Fibroblast of lung (primary cell): ENCODE measurements around the gene ODF2. TPM values are rescaled to one million over a fixed set of nuclear protein-coding genes. Genes with fewer than 3 reads are reported as not detected.

Source experiments
- DNase-seq, 2 donors: peaks; one replicate each; pipeline versions ENCODE4 v3.0.0 to v3.0.0-alpha.2; 2010; ENCODE audit warnings: low read depth in 2 of 2
- H2AFZ ChIP-seq: 2 replicates; pipeline ENCODE4 v1.5.1; 2012; ENCODE audit warnings: low read length, control low read depth, inconsistent platforms
- H3K27ac ChIP-seq: 2 replicates; pipeline ENCODE4 v1.5.1; 2011; ENCODE audit warnings: low read length, control low read depth; ENCODE audit not compliant: insufficient read depth
- H3K27me3 ChIP-seq: 2 replicates; pipeline ENCODE4 v1.5.1; 2011; ENCODE audit warnings: mild to moderate bottlenecking, low read length; ENCODE audit not compliant: control insufficient read depth, insufficient read depth
- H3K36me3 ChIP-seq: 2 replicates; pipeline ENCODE4 v1.5.1; 2011; ENCODE audit warnings: low read length; ENCODE audit not compliant: control insufficient read depth, insufficient read depth
- H3K4me1 ChIP-seq: 2 replicates; pipeline ENCODE4 v1.5.1; 2011; ENCODE audit warnings: low read length; ENCODE audit not compliant: control insufficient read depth, insufficient read depth; ENCODE audit errors: extremely low read depth
- H3K4me2 ChIP-seq: 2 replicates; pipeline ENCODE4 v1.5.1; 2011; ENCODE audit warnings: low read length, control low read depth; ENCODE audit not compliant: insufficient read depth; ENCODE audit errors: extremely low read depth
- H3K4me3 ChIP-seq, 4 experiments: fragments of 200-600 bp in 1 of 4; sonication (generic) in 1 of 4; replicated peaks in 1 of 4; 2 replicates each; pipeline ENCODE4 v1.5.1; 2011 to 2016; ENCODE audit warnings: low read length in 4 of 4, low read depth in 3 of 4, mild to moderate bottlenecking in 3 of 4, control low read depth in 2 of 4, inconsistent platforms in 1 of 4, mixed read lengths in 1 of 4; ENCODE audit not compliant: insufficient read depth in 1 of 4; ENCODE audit errors: control extremely low read depth in 1 of 4
- H3K79me2 ChIP-seq: 2 replicates; pipeline ENCODE4 v1.5.1; 2012; ENCODE audit warnings: mild to moderate bottlenecking, low read length, inconsistent platforms; ENCODE audit not compliant: control insufficient read depth, insufficient read depth
- H3K9ac ChIP-seq: 2 replicates; pipeline ENCODE4 v1.5.1; 2011; ENCODE audit warnings: mild to moderate bottlenecking, low read length, control low read depth; ENCODE audit not compliant: insufficient read depth
- H3K9me3 ChIP-seq: 2 replicates; pipeline ENCODE4 v1.5.1; 2012; ENCODE audit warnings: low read depth, low read length; ENCODE audit not compliant: control insufficient read depth, insufficient read depth
- H4K20me1 ChIP-seq: 2 replicates; pipeline ENCODE4 v1.5.1; 2011; ENCODE audit warnings: low read length; ENCODE audit not compliant: control insufficient read depth, insufficient read depth; ENCODE audit errors: extremely low read depth
- EZH2 ChIP-seq: IDR thresholded peaks from 2 replicates; pipeline ENCODE4 v1.5.1; 2012; ENCODE audit warnings: low read length, control low read depth, mild to moderate bottlenecking; ENCODE audit errors: missing control alignments
- polyA plus RNA-seq, 2 donors: library from polyadenylated mRNA; depleted of rRNA in 1 of 2; stranded (reverse) in 1 of 2; unstranded in 1 of 2; fragments of >200 nt; gene quantifications; 2 replicates each; pipeline ENCODE4 v1.2.1, GENCODE V29; 2011 to 2012; ENCODE audit warnings: missing spikeins in 1 of 2
- total RNA-seq: library from RNA; depleted of rRNA; stranded (reverse); fragments of >200 nt; gene quantifications from 2 replicates; pipeline ENCODE4 v1.2.1, GENCODE V29; 2014
- TF ChIP-seq, protein P1 (sequence below), 2 donors: IDR thresholded peaks in 1 of 2; conservative IDR thresholded peaks in 1 of 2; 1 replicate in 1 of 2; 2 replicates in 1 of 2; pipeline ENCODE4 v1.5.1; 2011 to 2012; ENCODE audit warnings: low read length in 2 of 2, control low read depth in 1 of 2, inconsistent platforms in 1 of 2, low read depth in 1 of 2, mild to moderate bottlenecking in 1 of 2

ODF2 gene
- total and polyA plus RNA-seq, 2 donors (not counting 1 experiment from before 2014, with no cell fraction given): 10.2 to 20.6 TPM

DNA sequence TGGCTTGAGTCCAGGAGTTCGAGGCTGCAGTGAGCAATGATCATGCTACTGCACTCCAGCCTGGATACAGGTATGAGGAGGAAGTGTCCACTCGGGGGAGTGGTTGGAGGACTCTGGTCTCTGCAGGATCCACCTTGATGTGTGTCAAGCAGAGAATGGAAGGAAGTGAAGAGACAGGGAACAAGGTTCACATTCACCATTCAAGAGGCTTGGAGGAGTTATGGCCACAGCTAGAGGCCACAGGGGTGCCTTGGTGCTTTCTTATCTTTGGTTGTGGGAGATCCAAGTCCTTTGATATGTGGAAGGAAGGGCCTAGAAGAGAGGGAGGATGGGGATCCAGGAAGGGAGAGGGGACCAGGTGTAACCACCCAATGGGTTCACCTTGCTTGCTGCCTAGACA is 40.5 kb upstream of the ODF2 start:
- DNase-seq: no peak
- H3K4me3 ChIP-seq: no peak overlapping the region
- H3K27me3 ChIP-seq: peaks cover 12% of the 10 kb centered on the region
- H4K20me1 ChIP-seq: no peaks in the 10 kb centered on the region
- no peak overlapping the region for H3K9ac ChIP-seq
- no peaks in the 10 kb centered on the region for H3K79me2 ChIP-seq
- TF ChIP-seq, protein P1, sequence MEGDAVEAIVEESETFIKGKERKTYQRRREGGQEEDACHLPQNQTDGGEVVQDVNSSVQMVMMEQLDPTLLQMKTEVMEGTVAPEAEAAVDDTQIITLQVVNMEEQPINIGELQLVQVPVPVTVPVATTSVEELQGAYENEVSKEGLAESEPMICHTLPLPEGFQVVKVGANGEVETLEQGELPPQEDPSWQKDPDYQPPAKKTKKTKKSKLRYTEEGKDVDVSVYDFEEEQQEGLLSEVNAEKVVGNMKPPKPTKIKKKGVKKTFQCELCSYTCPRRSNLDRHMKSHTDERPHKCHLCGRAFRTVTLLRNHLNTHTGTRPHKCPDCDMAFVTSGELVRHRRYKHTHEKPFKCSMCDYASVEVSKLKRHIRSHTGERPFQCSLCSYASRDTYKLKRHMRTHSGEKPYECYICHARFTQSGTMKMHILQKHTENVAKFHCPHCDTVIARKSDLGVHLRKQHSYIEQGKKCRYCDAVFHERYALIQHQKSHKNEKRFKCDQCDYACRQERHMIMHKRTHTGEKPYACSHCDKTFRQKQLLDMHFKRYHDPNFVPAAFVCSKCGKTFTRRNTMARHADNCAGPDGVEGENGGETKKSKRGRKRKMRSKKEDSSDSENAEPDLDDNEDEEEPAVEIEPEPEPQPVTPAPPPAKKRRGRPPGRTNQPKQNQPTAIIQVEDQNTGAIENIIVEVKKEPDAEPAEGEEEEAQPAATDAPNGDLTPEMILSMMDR (conservative IDR thresholded peaks at IDR 0.05 in 1 of 2, IDR thresholded peaks at IDR 0.05 in 1 of 2; ENCODE audit: low read depth in 1 of 2, low read length in 2 of 2): no peak
- no peak for TF ChIP-seq EZH2
- H3K36me3 ChIP-seq: no peaks in the 10 kb centered on the region
- no peak overlapping the region for H3K27ac ChIP-seq
- H3K4me2 ChIP-seq: no peak overlapping the region
- peaks cover 7% of the 10 kb centered on the region for H3K4me1 ChIP-seq
- no peak overlapping the region for H2AFZ ChIP-seq
- H3K9me3 ChIP-seq: no peaks in the 10 kb centered on the region

DNA sequence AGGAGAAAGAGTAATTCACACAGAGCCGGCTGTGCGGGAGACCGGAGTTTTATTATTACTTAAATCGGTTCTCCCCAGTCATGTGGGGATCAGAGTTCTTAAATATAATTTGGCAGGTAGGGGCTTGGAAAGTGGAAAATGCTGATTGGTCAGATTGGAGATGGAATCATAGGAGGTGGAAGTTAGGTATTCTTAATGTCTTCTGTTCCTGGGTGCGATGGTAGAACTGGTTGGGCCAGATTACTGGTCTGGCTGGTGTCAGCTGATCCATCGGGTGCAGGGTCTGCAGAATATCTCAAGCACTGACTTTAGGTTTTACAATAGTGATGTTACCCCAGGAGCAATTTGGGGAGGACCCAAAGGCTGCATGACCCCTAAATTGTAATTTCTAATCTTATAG is 39.8 kb upstream of the ODF2 start:
- no peak for DNase-seq
- H3K36me3 ChIP-seq: no peaks in the 10 kb centered on the region
- H3K9me3 ChIP-seq: no peaks in the 10 kb centered on the region
- peaks cover 12% of the 10 kb centered on the region for H3K27me3 ChIP-seq
- H2AFZ ChIP-seq: no peak overlapping the region
- no peak overlapping the region for H3K4me2 ChIP-seq
- TF ChIP-seq, protein P1 (conservative IDR thresholded peaks at IDR 0.05 in 1 of 2, IDR thresholded peaks at IDR 0.05 in 1 of 2; ENCODE audit: low read depth in 1 of 2, low read length in 2 of 2): no peak
- no peak for TF ChIP-seq EZH2
- peaks cover 7% of the 10 kb centered on the region for H3K4me1 ChIP-seq
- H4K20me1 ChIP-seq: no peaks in the 10 kb centered on the region
- H3K27ac ChIP-seq: no peak overlapping the region
- H3K9ac ChIP-seq: no peak overlapping the region
- H3K79me2 ChIP-seq: no peaks in the 10 kb centered on the region
- H3K4me3 ChIP-seq: no peak overlapping the region

DNA sequence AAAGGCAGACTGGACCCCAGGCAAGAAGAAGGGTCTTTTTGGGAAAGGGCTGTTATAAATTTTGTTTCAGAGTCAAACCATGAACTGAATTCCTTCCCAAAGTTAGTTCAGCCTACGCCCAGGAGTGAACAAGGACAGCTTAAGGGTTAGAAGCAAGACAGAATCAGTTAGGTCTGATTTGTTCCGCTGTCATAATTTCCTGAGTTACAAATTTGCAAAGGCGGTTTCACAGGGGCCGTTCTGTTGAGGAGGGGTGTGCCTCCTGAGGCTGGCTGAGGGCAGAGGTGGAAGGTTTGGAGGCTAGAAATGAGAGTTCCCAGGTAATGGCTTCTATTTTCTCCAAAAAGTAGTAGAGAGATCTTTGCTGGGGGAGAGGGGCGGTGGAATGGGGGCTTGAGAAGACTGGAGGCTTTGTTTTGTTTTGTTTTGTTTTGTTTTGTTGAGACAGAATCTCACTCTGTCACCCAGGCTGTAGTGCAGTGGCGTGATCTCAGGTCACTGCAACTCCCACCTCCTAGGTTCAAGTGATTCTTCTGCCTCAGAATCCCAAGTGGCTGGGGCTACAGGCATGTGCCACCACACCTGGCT is 39.3 kb upstream of the ODF2 start:
- no peaks in the 10 kb centered on the region for H3K79me2 ChIP-seq
- DNase-seq: no peak
- TF ChIP-seq, protein P1 (conservative IDR thresholded peaks at IDR 0.05 in 1 of 2, IDR thresholded peaks at IDR 0.05 in 1 of 2; ENCODE audit: low read depth in 1 of 2, low read length in 2 of 2): no peak
- no peak overlapping the region for H2AFZ ChIP-seq
- H3K9ac ChIP-seq: no peak overlapping the region
- H3K27ac ChIP-seq: no peak overlapping the region
- peaks cover 7% of the 10 kb centered on the region for H3K4me1 ChIP-seq
- H3K4me2 ChIP-seq: no peak overlapping the region
- no peak overlapping the region for H3K4me3 ChIP-seq
- no peaks in the 10 kb centered on the region for H4K20me1 ChIP-seq
- no peaks in the 10 kb centered on the region for H3K9me3 ChIP-seq
- H3K36me3 ChIP-seq: no peaks in the 10 kb centered on the region
- peaks cover 12% of the 10 kb centered on the region for H3K27me3 ChIP-seq
